ENCODE measurements around the gene GNAL.
A peak's percentile ranks its signal among the peaks of the same experiment; 100 is the strongest.

GRCh38 chr18:11752116-11752911 lies 63.2 kb downstream of the GNAL start:
- no peak for TF ChIP-seq POLR2AphosphoS5 (IDR thresholded peaks at IDR 0.05; ENCODE audit: borderline replicate concordance, low read depth, low read length)
- TF ChIP-seq EZH2 (IDR thresholded peaks at IDR 0.05), result peak; percentile 51
